ENCODE results near the gene DNMBP. TPM values are rescaled to one million over a fixed set of nuclear protein-coding genes. Genes with fewer than 3 reads are reported as not detected.
A peak's percentile ranks its signal among the peaks of the same experiment; 100 is the strongest.

The DNMBP gene
- total and polyA plus RNA-seq, 7 donors = 15.0 to 21.6 (median 18.6) TPM

- TF ChIP-seq POLR2AphosphoS5 (IDR thresholded peaks at IDR 0.05) (peak in 1 of 4 donors; percentile 8), EP300 (IDR thresholded peaks at IDR 0.05) (no peak), CTCF (IDR thresholded peaks at IDR 0.05) (no peak)
- peak; percentile 74 for DNase-seq
These were observed 82.6 kb downstream of the DNMBP start for GRCh38 chr10:99926925-99927720.

GRCh38 chr10:99924451-99925255 lies 85.1 kb downstream of the DNMBP start:
- 16 to 73% methylated on average over 3 of the region's 3 CpGs for WGBS, 2 donors
- Histone ChIP-seq H3K27ac (no peak overlapping the region), H3K36me3 (no peaks in the 10 kb centered on the region), H3K27me3 (no peaks in the 10 kb centered on the region), H3K4me3 (no peak overlapping the region), H3K9me3 (no peaks in the 10 kb centered on the region), H3K4me1 (peaks cover 0 to 35% (median 28%) of the 10 kb centered on the region in 4 donors)
- no peak for TF ChIP-seq POLR2AphosphoS5 (IDR thresholded peaks at IDR 0.05)
- TF ChIP-seq POLR2A (IDR thresholded peaks at IDR 0.05) = no peak
- no peak for TF ChIP-seq EP300 (IDR thresholded peaks at IDR 0.05)
- no peak for TF ChIP-seq CTCF (IDR thresholded peaks at IDR 0.05)
- intact Hi-C loops (cut with DNase I) = loop anchor here (1.0 to 5.0 kb wide), 2 partner anchors 44 to 88 kb away; no protein-coding TSS in a partner anchor
- DNase-seq = no peak

More at GRCh38 chr10:99926925-99927720, 82.6 kb downstream of the DNMBP start:
- Histone ChIP-seq H3K9me3 (no peaks in the 10 kb centered on the region), H3K36me3 (no peaks in the 10 kb centered on the region), H3K27me3 (no peaks in the 10 kb centered on the region), H3K4me3 (peak overlapping the region in 1 of 4 donors; percentile 0), H3K27ac (peak overlapping the region; percentile 17 to 54 (median 48)), H3K4me1 (peaks cover 0 to 46% (median 37%) of the 10 kb centered on the region in 4 donors)
- 11 to 52% methylated on average over 9 of the region's 9 CpGs for WGBS, 2 donors
- intact Hi-C loops (cut with DNase I) = loop anchor here (5.0 kb wide), 1 partner anchor 85 kb away; no protein-coding TSS in a partner anchor

- TF ChIP-seq EP300 (IDR thresholded peaks at IDR 0.05) = no peak
- TF ChIP-seq POLR2AphosphoS5 (IDR thresholded peaks at IDR 0.05) = no peak
- TF ChIP-seq POLR2A (IDR thresholded peaks at IDR 0.05) = no peak
- no peak for TF ChIP-seq CTCF (IDR thresholded peaks at IDR 0.05)
- no peak for DNase-seq
- intact Hi-C loops (cut with DNase I) = no loop called here
- H3K4me1 ChIP-seq = peaks cover 0 to 26% (median 18%) of the 10 kb centered on the region in 4 donors
- H3K27ac ChIP-seq = no peak overlapping the region
- WGBS, 2 donors = 43 to 56% methylated on average over 2 of the region's 2 CpGs
- H3K4me3 ChIP-seq = no peak overlapping the region
- no peaks in the 10 kb centered on the region for H3K27me3 ChIP-seq
- H3K9me3 ChIP-seq = no peaks in the 10 kb centered on the region
- H3K36me3 ChIP-seq = no peaks in the 10 kb centered on the region
These were observed 87.8 kb downstream of the DNMBP start for GRCh38 chr10:99921948-99922347.

- Histone ChIP-seq H3K27me3 (no peaks in the 10 kb centered on the region), H3K36me3 (no peaks in the 10 kb centered on the region), H3K4me1 (peaks cover 0 to 17% (median 10%) of the 10 kb centered on the region in 4 donors), H3K4me3 (no peak overlapping the region), H3K27ac (peak overlapping the region in 1 of 4 donors; percentile 8), H3K9me3 (no peaks in the 10 kb centered on the region)
- TF ChIP-seq CTCF (IDR thresholded peaks at IDR 0.05) (no peak), POLR2A (IDR thresholded peaks at IDR 0.05) (no peak), POLR2AphosphoS5 (IDR thresholded peaks at IDR 0.05) (no peak), EP300 (IDR thresholded peaks at IDR 0.05) (no peak)
- no peak for DNase-seq
- WGBS, 2 donors = 21 to 77% methylated on average over 4 of the region's 4 CpGs
- intact Hi-C loops (cut with DNase I) = no loop called here
These were observed 88.8 kb downstream of the DNMBP start for GRCh38 chr10:99920901-99921300.

All from sigmoid colon (tissue), 7 donors.